HG03066 (cell line): ENCODE results near the gene CEP170.
"Not testable (repeated sequence)": the region's sequence is repeated elsewhere in the genome, so short reads cannot be mapped to it uniquely, and the experiment has no call there.

Experiments
- ATAC-seq: cut with Tn5 transposase; IDR thresholded peaks from one replicate; pipeline ENCODE4 v1.9.1; 2021; ENCODE audit warnings: low read depth; ENCODE audit not compliant: unreplicated experiment

CEP170 gene

GRCh38 chr1:243183661-243184060 lies 71.4 kb downstream of the CEP170 start:
- not testable (repeated sequence) for ATAC-seq

DNA sequence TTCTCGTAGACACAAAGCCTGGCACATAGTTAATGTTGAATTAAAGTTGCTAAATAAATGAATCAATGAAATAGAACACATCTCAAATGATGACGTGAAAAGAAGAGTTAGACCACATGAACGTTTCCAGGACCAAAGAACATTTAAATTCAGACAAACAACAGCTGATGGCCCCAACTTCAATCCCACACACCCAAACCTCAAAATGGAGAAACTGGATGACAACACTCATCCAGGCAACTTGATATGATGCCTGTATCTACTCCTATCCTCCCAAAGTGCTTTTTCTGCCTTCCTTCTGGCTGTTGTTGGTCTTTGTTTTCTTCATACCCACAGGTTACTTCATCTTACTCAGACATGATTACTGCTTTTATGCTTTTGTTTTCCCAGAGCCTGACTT lies 71.9 kb downstream of the CEP170 start:
- not testable (repeated sequence) for ATAC-seq

DNA sequence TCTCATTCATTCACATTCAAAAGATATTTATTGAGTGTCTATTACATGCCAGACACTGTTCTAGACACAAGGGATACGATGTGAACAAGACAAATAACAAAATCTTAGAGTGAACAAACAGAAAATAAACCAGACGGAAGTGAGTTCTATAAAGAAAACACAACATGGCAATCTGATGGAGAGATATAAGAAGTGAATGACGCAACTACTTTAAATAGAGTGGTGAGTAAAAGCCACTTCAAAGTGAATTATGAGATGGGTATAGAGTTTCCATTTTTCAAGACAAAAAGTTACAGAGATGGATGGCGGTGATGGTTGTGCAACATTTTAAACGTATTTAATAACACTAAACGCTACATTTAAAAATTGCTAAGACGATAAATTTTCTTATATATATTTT lies 75.4 kb downstream of the CEP170 start:
- no peak for ATAC-seq

- not testable (repeated sequence) for ATAC-seq
Measured at GRCh38 chr1:243177792-243178191, 77.3 kb downstream of the CEP170 start.

DNA sequence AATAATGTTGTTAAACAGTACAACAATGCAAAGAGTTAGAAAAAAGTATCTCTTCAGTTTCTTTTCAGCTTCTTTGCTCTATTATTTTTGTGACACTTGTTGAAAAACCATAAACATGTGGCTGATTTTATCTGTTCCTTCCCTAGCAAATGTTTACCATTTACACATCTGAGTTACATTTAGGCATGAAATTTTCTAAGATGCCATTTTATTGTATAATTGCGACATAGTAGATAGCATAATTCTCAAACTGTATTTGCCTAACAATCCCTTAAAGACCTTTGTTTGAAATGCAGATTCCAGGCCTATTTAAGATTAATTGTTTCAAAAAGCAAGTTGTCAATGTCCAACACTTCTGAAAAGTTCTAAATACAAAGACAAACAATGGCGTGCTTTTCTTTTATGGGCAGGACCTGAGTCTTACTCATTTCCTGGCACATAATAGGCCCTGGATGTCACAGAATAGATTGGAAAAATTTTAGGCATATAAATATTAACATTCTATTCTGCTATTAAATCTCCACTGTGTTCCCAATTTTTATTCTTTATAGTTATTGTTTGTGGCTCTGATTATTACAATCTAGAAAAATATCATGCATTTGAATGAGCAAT lies 81.2 kb downstream of the CEP170 start:
- ATAC-seq, result not testable (repeated sequence)

- not testable (repeated sequence) for ATAC-seq
Measured at GRCh38 chr1:243164911-243165310, 90.2 kb downstream of the CEP170 start.

GRCh38 chr1:243150906-243151305 lies 104.2 kb downstream of the CEP170 start:
- not testable (repeated sequence) for ATAC-seq

DNA sequence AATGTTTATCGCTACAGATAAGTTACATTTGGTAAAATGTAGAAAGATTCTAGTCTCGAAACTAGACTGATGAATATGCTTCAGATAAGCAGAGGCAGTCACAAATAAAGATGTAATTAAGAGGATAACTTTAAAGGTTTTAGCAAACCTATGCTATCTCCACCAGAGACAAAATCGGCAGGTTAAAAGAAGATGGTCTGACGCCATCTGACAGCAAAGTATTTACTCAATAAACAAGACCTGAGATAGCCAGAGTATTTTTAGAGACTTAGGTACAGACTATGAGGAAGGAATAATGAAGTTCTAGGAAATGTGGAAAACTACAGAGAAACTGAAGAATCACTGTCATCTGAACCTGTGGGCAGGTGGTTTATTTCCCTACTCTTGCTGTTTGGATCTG lies 106.0 kb downstream of the CEP170 start:
- not testable (repeated sequence) for ATAC-seq

DNA sequence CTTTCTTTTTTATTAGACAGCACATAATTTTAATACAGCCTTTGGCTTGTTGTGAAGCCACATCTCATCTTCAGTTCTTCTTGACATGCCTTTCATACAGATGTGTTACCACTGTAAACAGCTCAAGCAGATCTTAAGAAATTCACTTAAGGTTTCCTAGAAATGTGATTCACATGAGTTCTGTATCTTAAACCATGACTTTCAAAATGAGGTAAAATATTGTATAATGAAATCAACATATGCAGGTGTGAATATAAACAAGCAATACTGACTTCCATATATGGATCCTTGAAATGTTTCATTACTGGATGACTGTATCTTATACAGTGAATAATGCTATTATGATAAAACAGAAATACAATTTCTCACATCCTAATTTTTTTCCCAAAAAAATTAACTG lies 107.7 kb downstream of the CEP170 start:
- not testable (repeated sequence) for ATAC-seq

DNA sequence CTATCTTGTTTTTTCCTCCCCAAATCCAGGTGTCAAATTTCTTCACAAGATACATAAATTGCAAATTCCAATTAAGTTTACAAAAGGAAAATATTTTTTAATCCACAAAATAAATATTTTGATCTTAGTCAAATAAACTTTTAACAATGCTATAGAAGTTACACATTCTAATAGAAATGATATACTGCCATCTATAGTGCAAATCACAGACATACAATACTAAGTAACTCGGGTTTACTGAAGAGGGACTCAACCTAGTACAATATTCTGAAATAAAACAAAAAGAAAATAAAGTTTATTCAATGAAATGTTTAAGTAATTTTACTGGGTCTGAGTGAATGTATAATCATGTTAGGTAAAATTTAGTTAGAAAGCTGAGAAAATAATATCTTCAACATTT lies 114.6 kb downstream of the CEP170 start:
- ATAC-seq, result not testable (repeated sequence)

DNA sequence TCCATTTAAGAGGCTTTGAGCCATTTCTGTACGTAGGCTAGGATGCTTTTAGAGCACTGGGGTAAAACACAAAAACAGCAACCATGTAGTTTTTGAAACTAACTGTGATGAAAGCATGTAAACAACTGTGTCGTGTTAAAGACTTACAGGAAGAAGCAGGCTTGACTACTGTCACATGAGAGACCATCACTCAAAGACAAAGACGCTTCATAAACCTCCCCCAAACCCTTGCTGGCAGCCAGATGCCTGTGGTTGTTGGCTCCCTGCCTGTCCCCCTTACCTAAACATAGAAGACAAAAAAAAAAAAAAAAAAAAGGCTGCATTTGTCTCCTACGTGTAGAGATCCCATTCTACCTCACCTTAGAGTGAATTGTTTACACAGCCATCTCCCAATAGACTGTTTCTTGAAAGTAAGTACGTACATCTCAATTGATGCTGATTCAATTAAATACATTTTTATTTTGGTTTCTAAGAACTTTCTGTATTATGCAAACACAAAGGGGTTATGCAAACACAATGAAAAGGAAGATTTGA lies 132.1 kb downstream of the CEP170 start:
- not testable (repeated sequence) for ATAC-seq

DNA sequence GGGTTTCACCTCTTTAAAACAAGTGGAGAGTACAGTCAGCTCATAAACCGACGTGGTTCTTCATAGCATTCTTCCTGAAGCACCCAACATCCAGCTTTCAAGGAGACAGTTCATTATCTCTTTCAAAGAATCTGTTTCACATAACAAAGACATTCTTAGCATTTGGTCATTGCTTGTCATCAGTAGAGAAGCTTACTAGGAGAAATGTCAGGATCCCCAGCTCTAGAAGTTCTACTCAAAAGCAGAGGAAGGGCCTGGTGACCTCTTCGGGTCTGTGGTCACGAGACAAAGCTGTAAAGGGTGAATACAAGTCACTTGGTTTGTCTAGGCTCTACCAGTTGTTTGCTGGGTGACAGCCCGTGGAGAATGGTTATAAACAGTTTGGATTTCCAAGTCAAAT lies 133.1 kb downstream of the CEP170 start:
- not testable (repeated sequence) for ATAC-seq

DNA sequence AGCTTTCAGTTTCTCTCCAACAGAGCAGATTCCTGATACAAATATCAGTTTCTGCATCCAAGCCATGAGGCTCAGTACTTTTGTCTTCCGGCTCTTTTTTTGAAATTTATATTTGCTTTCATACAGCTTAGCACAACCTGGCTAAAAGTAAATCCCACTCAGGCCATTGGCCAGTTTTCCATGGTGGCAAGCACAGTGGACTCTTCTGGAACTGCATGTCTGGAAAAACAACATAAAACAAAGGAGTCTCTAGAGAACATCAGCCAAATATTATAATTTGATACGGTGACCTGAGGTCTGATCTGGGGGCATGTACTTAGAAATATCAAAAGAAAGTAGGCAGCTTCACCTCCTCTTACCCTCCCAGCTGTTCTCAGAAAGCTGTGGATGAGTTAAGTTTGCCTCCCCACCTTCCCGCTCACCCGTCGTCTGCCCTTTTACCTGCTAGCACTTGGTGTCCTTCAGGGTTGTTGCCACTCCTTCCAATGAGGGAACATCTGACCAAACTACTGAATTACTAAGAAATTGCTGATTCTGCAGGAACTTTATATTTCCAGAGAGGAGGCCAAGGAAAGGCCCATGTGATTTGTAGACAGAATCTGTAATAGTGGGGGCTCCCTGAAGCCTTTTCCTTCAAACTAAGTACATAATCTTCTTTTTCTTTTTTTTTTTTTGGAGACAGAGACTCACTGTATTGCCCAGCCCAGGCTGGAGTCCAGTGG lies 136.3 kb downstream of the CEP170 start:
- ATAC-seq, result not testable (repeated sequence)

DNA sequence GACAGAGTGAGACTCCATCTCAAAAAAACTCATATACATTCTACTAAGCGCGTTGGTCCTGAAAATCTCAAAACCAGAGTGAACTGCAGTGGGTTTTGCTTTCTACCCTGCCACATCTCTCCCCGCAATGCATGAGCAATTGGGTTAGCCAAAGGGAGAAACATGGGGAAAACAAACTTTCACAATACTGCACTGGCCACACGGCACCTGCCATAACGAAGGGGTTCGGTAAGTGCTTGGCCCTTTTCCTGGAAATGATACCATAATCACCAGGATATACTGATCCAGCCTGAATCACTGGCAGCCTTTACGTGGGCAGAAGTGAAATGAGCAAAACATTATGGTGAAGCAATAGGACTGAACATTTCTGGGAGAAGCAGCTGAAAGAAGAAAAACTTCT lies 138.9 kb downstream of the CEP170 start:
- ATAC-seq, result not testable (repeated sequence)

GRCh38 chr1:243114769-243115168 lies 140.3 kb downstream of the CEP170 start:
- peak; percentile 0 for ATAC-seq

DNA sequence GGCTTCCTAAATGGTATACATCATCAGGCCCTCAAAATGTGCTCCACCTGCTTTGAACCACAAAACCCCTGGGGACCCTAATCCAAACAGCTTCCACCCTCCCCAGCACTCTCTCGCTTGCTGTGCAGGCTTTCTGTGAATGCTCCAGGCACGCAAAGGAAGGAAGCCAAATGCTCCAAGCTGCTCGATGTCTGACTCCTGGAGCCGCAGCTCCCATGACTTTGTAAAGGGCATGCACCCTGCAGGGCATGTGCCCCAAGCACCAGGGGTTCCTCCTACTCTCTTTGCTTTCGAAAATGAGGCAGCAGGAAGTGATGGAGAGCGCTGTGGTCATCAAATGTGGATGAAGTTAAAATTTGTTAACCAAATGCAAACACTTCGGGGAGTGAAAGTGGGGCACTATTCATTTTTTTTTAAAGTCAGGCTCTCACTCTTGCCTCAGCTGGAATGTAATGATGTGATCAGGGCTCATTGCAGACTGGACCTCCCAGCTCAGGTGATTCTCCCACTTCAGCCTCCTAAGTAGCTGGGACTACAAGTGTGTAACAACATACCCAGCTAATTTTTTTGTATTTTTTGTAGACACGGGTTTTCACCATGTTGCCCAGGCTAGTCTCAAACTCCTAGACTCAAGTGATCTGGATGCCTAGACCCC lies 140.9 kb downstream of the CEP170 start:
- ATAC-seq, result peak; percentile 91

- not testable (repeated sequence) for ATAC-seq
Measured at GRCh38 chr1:243107171-243107570, 147.9 kb downstream of the CEP170 start.

GRCh38 chr1:243105652-243106332 lies 149.3 kb downstream of the CEP170 start:
- not testable (repeated sequence) for ATAC-seq

GRCh38 chr1:243105104-243105503 lies 150.0 kb downstream of the CEP170 start:
- not testable (repeated sequence) for ATAC-seq

DNA sequence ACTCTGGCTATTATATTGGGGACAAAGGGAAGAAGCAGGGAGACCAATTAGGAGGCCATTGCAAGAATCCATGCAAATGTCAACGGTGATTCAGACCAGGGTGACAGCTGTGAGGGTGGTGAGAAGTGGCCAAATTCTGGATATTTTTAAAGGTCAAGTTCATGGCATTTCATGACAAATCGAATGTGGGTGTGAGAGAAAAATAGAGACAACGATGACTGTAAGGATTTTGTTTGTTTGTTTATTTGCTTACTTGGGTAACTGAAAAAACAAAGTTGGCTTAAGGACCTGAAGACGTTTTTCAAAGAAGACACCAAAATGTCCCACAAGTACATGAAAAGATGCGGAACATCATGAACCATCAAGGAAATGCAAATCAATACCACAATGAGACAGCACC lies 150.6 kb downstream of the CEP170 start:
- not testable (repeated sequence) for ATAC-seq
